CD4-positive, alpha-beta T cell (primary cell): ENCODE data around the gene CDK5RAP2. TPM values are rescaled to one million over a fixed set of nuclear protein-coding genes. Genes with fewer than 3 reads are reported as not detected.

Source experiments
- ATAC-seq: fragments of 200-7000 bp; cut with Tn5 transposase; one replicate; pipeline ENCODE4 v1.10.0; 2022; ENCODE audit warnings: mild to moderate bottlenecking; ENCODE audit not compliant: poor library complexity
- CTCF ChIA-PET: fragments of 350-600 bp; sonication (Branson Sonifier 250); formaldehyde crosslinking; loops from one replicate; lab custom pipeline; 2021; ENCODE audit warnings: antibody characterized with exemption, inconsistent platforms; lab: Charles Lee
- POLR2A ChIA-PET: fragments of 350-600 bp; sonication (Branson Sonifier 250); formaldehyde crosslinking; loops from one replicate; lab custom pipeline; 2021; ENCODE audit warnings: antibody characterized with exemption, inconsistent platforms; lab: Charles Lee
- DNase-seq, 14 experiments: peaks; one replicate each; pipeline ENCODE4 v3.0.0-alpha.2; 2013 to 2020; ENCODE audit warnings: mixed read lengths in 2 of 14
- H3K27ac ChIP-seq, 2 donors: one replicate each; pipeline versions ENCODE4 v1.5.1 to v1.7.0; 2013; ENCODE audit warnings: low read length in 2 of 2, low read depth in 1 of 2, mild to moderate bottlenecking in 1 of 2
- H3K27me3 ChIP-seq, 2 experiments: 1 replicate in 1 of 2; 2 replicates in 1 of 2; pipeline versions ENCODE4 v1.6.1 to v1.7.0; 2013; ENCODE audit warnings: low read length in 2 of 2, control low read depth in 1 of 2, mild to moderate bottlenecking in 1 of 2, moderate library complexity in 1 of 2; ENCODE audit not compliant: insufficient read depth in 2 of 2, control insufficient read depth in 1 of 2
- H3K36me3 ChIP-seq: one replicate; pipeline ENCODE4 v1.6.1; 2013; ENCODE audit warnings: low read length, control low read depth; ENCODE audit not compliant: insufficient read depth
- H3K4me1 ChIP-seq: one replicate; pipeline ENCODE4 v1.6.1; 2013; ENCODE audit warnings: low read length, control low read depth; ENCODE audit not compliant: insufficient read depth
- H3K4me3 ChIP-seq: one replicate; pipeline ENCODE4 v1.5.1; 2013; ENCODE audit warnings: mild to moderate bottlenecking, low read length, moderate library complexity
- H3K9me3 ChIP-seq, 2 experiments: 1 replicate in 1 of 2; 2 replicates in 1 of 2; pipeline versions ENCODE4 v1.6.1 to v1.7.0; 2013; ENCODE audit warnings: low read length in 2 of 2, mild to moderate bottlenecking in 2 of 2, control low read depth in 1 of 2, moderate library complexity in 1 of 2; ENCODE audit not compliant: control insufficient read depth in 1 of 2, insufficient read depth in 1 of 2
- H3K27ac Mint-ChIP-seq: one replicate; pipeline ENCODE4 v1.8.0; 2020; ENCODE audit warnings: mixed read lengths
- H3K27me3 Mint-ChIP-seq: one replicate; pipeline ENCODE4 v1.8.0; 2021; ENCODE audit warnings: mixed read lengths
- H3K36me3 Mint-ChIP-seq: one replicate; pipeline ENCODE4 v1.8.0; 2021; ENCODE audit warnings: low read depth, mixed read lengths
- H3K4me1 Mint-ChIP-seq: one replicate; pipeline ENCODE4 v1.8.0; 2021; ENCODE audit warnings: low read depth, mixed read lengths
- H3K4me3 Mint-ChIP-seq: one replicate; pipeline ENCODE4 v1.8.0; 2020; ENCODE audit warnings: mild to moderate bottlenecking, mixed read lengths
- H3K9me3 Mint-ChIP-seq: one replicate; pipeline ENCODE4 v1.8.0; 2020; ENCODE audit warnings: mixed read lengths
- intact Hi-C, 2 experiments: fragments of 100-400 bp; cut with DNase I in 1 of 2; cut with micrococcal nuclease in 1 of 2; formaldehyde crosslinking; loops; one replicate each; pipeline versions ENCODE4 v1.15.1 to v1.9.0; 2023 to 2025; cut with DNase I, micrococcal nuclease
- total RNA-seq, 174 experiments: library from RNA in 2 of 174; stranded (reverse) in 2 of 174; gene quantifications; one replicate each; pipeline ENCODE4 v1.2.3 and lab custom pipeline; 2021 to 2026
- TF ChIP-seq, protein P1 (sequence below): fragments of 200-600 bp; IDR thresholded peaks from one replicate; pipeline ENCODE4 v1.8.0; 2022; ENCODE audit warnings: antibody characterized with exemption, mild to moderate bottlenecking

CDK5RAP2 gene
- total RNA-seq, 2 experiments from 2014 or later = 55.0 to 56.0 TPM

DNA sequence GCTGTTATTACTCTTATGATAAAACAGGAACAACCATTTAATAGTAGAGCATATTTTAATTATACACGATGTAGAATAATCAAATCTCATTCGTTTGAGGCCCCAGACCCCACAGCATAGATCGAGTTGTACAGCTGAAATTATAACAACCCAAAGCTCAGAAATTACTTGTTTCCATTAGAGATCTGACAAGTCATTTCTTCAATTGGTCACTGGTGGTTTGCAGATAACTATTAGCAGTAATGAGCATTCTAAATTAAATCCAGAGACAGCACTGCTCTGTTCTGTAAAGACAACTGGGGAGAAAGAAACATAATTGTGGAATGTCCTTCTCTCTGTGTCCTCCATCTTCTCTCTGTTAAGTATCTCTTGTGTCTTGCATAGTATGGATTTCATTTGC, 12.9 kb downstream of the CDK5RAP2 start:
- Histone ChIP-seq H3K4me3 (no peak overlapping the region), H3K36me3 (peaks cover 85% of the 10 kb centered on the region), H3K4me1 (no peaks in the 10 kb centered on the region), H3K27me3 (no peaks in the 10 kb centered on the region), H3K9me3 (no peaks in the 10 kb centered on the region), H3K27ac (no peak overlapping the region)
- intact Hi-C loops = no loop called here
- no peaks in the 10 kb centered on the region for H3K9me3 Mint-ChIP-seq
- H3K27ac Mint-ChIP-seq = no peak overlapping the region
- DNase-seq = no peak
- CTCF ChIA-PET = no interaction called here
- TF ChIP-seq, protein P1, sequence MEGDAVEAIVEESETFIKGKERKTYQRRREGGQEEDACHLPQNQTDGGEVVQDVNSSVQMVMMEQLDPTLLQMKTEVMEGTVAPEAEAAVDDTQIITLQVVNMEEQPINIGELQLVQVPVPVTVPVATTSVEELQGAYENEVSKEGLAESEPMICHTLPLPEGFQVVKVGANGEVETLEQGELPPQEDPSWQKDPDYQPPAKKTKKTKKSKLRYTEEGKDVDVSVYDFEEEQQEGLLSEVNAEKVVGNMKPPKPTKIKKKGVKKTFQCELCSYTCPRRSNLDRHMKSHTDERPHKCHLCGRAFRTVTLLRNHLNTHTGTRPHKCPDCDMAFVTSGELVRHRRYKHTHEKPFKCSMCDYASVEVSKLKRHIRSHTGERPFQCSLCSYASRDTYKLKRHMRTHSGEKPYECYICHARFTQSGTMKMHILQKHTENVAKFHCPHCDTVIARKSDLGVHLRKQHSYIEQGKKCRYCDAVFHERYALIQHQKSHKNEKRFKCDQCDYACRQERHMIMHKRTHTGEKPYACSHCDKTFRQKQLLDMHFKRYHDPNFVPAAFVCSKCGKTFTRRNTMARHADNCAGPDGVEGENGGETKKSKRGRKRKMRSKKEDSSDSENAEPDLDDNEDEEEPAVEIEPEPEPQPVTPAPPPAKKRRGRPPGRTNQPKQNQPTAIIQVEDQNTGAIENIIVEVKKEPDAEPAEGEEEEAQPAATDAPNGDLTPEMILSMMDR = no peak
- H3K27me3 Mint-ChIP-seq = no peaks in the 10 kb centered on the region
- ATAC-seq = no peak
- no peak overlapping the region for H3K4me3 Mint-ChIP-seq
- POLR2A ChIA-PET = no interaction called here
- H3K36me3 Mint-ChIP-seq = peaks cover 98% of the 10 kb centered on the region
- peaks cover 12% of the 10 kb centered on the region for H3K4me1 Mint-ChIP-seq

DNA sequence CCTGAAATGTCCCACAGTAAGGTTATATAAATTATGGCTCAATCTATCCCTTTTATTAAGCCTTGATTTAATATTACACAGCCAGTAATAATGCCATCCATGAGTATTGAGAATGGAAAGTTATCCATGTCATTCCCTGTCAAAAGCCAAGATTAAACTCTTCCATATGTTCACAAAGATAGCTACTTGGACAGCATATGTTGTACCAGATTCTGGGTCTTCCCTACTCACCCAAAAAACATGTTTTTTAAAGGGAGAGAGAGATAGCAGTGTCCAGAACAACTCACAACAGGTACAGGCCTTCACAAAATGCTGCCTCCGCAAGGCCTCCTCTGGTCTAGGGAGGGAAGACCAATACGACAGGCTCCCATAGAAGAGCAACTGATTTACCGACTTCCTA, 15.4 kb downstream of the CDK5RAP2 start:
- DNase-seq = no peak
- Mint-ChIP-seq H3K27me3 (no peaks in the 10 kb centered on the region), H3K36me3 (peaks cover 99% of the 10 kb centered on the region), H3K27ac (no peak overlapping the region), H3K4me3 (no peak overlapping the region), H3K9me3 (no peaks in the 10 kb centered on the region), H3K4me1 (peaks cover 12% of the 10 kb centered on the region)
- TF ChIP-seq, protein P1 = no peak
- intact Hi-C loops = no loop called here
- no peak for ATAC-seq
- Histone ChIP-seq H3K9me3 (no peaks in the 10 kb centered on the region), H3K4me1 (no peaks in the 10 kb centered on the region), H3K36me3 (peaks cover 72% of the 10 kb centered on the region), H3K27me3 (no peaks in the 10 kb centered on the region), H3K4me3 (no peak overlapping the region), H3K27ac (no peak overlapping the region)
- ChIA-PET POLR2A (no interaction called here), CTCF (no interaction called here)

DNA sequence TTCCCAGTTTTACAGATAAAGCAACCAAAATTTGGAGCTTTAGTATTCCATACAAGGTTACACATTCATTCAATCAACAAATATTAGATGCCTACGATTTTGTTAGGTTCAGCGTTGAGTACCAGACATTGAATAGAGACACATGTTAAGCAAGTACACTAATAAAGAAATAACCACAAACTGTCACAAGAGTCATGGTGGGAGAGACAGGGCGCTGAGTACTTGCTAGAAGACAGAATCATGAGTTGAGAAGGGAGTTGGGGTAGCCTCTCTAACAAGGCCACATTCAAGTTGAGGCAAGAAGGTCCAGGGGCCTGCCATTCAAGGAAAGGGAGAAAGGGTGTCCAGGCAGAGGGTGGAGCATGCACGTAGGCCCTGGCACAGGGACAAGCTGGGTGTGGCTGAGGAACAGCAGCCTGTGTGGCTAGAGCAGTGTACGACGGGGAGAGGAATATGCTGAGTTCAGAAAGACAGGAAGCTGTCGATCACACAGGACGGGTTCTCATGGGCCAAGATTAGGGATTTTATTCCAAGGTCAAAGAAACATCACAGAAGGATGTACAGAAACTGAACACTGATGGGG, 17.0 kb downstream of the CDK5RAP2 start:
- H3K4me3 ChIP-seq = no peak overlapping the region
- ChIA-PET POLR2A (no interaction called here), CTCF (no interaction called here)
- no peaks in the 10 kb centered on the region for H3K9me3 ChIP-seq
- peaks cover 63% of the 10 kb centered on the region for H3K36me3 ChIP-seq
- intact Hi-C loops = no loop called here
- TF ChIP-seq, protein P1 = no peak
- Mint-ChIP-seq H3K27ac (no peak overlapping the region), H3K36me3 (peaks cover 94% of the 10 kb centered on the region), H3K4me3 (no peak overlapping the region), H3K27me3 (no peaks in the 10 kb centered on the region), H3K9me3 (no peaks in the 10 kb centered on the region), H3K4me1 (peaks cover 18% of the 10 kb centered on the region)
- H3K4me1 ChIP-seq = no peaks in the 10 kb centered on the region
- no peaks in the 10 kb centered on the region for H3K27me3 ChIP-seq
- DNase-seq = no peak
- no peak overlapping the region for H3K27ac ChIP-seq
- ATAC-seq = no peak
